Tibial artery (tissue), 4 donors: Measurements from ENCODE around the gene LRRC53.

ENCODE experiments used
- DNase-seq, 2 donors: peaks; one replicate each; pipeline ENCODE4 v3.0.0-alpha.2; 2019
- H3K27ac ChIP-seq, 2 donors: fragments of 200-600 bp; sonication (generic) in 1 of 2; 1 replicate in 1 of 2; 2 replicates in 1 of 2; pipeline ENCODE4 v1.5.1; 2018 to 2019; ENCODE audit warnings: mild to moderate bottlenecking in 1 of 2
- H3K27me3 ChIP-seq, 2 donors: fragments of 200-600 bp; sonication (generic) in 1 of 2; one replicate each; pipeline versions ENCODE4 v1.5.1 to v1.6.0; 2016 to 2019
- H3K36me3 ChIP-seq, 3 donors: fragments of 200-600 bp; sonication (generic) in 2 of 3; one replicate each; pipeline ENCODE4 v1.5.1; 2016 to 2019; ENCODE audit warnings: mild to moderate bottlenecking in 2 of 3
- H3K4me1 ChIP-seq, 4 donors: fragments of 200-600 bp; sonication (generic) in 2 of 4; 1 replicate in 3 of 4; 2 replicates in 1 of 4; pipeline ENCODE4 v1.5.1; 2016 to 2019
- H3K4me3 ChIP-seq, 2 donors: fragments of 200-600 bp; sonication (generic) in 1 of 2; 1 replicate in 1 of 2; 2 replicates in 1 of 2; pipeline ENCODE4 v1.5.1; 2018 to 2019; ENCODE audit warnings: mild to moderate bottlenecking in 2 of 2
- H3K9me3 ChIP-seq, 3 donors: fragments of 200-600 bp; sonication (generic) in 1 of 3; one replicate each; pipeline ENCODE4 v1.5.1; 2016 to 2019
- intact Hi-C: fragments of 100-400 bp; cut with DNase I; formaldehyde crosslinking; loops from one replicate; pipeline ENCODE4 v1.15.0; 2023; ENCODE audit warnings: low total_unique reads
- TF ChIP-seq, protein P1 (sequence below), 2 experiments: fragments of 200-600 bp in 1 of 2; fragments of 450-650 bp in 1 of 2; IDR thresholded peaks; one replicate each; pipeline ENCODE4 v1.5.1; 2017 to 2019; ENCODE audit warnings: antibody characterized with exemption in 2 of 2, mild to moderate bottlenecking in 1 of 2, moderate library complexity in 1 of 2

LRRC53 gene

DNA sequence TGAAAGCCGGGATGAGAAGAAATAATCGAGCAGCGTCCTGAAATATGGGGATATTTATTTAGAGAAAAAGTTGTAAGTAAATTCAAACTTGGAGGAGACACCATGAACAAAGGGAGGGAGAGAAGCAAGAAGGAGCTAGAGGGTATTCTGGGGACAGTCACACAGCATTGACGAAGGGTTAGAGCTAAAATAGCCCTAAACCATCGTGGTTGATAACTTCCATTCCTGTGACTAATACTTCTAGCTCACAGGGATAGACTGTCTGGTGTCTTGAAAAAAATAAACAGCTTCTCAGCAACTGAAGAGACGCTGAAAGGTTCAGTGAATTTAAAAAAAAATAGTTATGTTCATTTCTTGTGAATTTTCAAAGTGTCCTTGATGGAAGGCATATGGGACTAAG lies 86.7 kb downstream of the LRRC53 start:
- no peaks in the 10 kb centered on the region for H3K9me3 ChIP-seq

DNA sequence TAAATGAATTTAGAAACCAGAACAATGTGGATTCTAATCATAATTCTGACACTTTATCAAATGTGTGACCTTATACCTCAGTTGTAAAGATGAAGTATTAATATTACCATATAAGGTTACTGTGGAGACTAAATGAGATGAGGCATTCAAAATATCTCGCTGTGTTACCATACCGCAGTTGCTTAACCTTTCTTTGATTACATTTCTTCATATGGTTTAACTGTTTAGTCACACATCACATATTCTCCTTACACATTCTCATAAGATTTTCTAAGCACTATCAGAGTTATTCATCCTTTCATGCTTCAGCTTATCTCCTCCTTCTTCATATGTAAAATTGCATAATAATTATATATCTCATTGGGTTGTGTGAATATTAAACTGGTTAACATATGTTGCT lies 88.9 kb downstream of the LRRC53 start:
- intact Hi-C loops, result no loop called here
- no peak for DNase-seq
- TF ChIP-seq, protein P1, sequence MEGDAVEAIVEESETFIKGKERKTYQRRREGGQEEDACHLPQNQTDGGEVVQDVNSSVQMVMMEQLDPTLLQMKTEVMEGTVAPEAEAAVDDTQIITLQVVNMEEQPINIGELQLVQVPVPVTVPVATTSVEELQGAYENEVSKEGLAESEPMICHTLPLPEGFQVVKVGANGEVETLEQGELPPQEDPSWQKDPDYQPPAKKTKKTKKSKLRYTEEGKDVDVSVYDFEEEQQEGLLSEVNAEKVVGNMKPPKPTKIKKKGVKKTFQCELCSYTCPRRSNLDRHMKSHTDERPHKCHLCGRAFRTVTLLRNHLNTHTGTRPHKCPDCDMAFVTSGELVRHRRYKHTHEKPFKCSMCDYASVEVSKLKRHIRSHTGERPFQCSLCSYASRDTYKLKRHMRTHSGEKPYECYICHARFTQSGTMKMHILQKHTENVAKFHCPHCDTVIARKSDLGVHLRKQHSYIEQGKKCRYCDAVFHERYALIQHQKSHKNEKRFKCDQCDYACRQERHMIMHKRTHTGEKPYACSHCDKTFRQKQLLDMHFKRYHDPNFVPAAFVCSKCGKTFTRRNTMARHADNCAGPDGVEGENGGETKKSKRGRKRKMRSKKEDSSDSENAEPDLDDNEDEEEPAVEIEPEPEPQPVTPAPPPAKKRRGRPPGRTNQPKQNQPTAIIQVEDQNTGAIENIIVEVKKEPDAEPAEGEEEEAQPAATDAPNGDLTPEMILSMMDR (IDR thresholded peaks at IDR 0.05), result no peak
- Histone ChIP-seq H3K4me3 (no peak overlapping the region), H3K4me1 (peaks cover 0 to 18% (median 0%) of the 10 kb centered on the region in 4 donors), H3K27ac (no peak overlapping the region), H3K36me3 (no peaks in the 10 kb centered on the region), H3K27me3 (no peaks in the 10 kb centered on the region), H3K9me3 (no peaks in the 10 kb centered on the region)

More for the DNA sequence above, 86.7 kb downstream of the LRRC53 start:
- Histone ChIP-seq H3K4me1 (peaks cover 0 to 18% (median 0%) of the 10 kb centered on the region in 4 donors), H3K36me3 (no peaks in the 10 kb centered on the region), H3K27me3 (no peaks in the 10 kb centered on the region), H3K4me3 (peak overlapping the region in 1 of 2 donors; percentile 4), H3K27ac (peak overlapping the region in 1 of 2 donors; percentile 28)
- intact Hi-C loops, result no loop called here
- no peak for DNase-seq
- TF ChIP-seq, protein P1 (IDR thresholded peaks at IDR 0.05), result no peak

DNA sequence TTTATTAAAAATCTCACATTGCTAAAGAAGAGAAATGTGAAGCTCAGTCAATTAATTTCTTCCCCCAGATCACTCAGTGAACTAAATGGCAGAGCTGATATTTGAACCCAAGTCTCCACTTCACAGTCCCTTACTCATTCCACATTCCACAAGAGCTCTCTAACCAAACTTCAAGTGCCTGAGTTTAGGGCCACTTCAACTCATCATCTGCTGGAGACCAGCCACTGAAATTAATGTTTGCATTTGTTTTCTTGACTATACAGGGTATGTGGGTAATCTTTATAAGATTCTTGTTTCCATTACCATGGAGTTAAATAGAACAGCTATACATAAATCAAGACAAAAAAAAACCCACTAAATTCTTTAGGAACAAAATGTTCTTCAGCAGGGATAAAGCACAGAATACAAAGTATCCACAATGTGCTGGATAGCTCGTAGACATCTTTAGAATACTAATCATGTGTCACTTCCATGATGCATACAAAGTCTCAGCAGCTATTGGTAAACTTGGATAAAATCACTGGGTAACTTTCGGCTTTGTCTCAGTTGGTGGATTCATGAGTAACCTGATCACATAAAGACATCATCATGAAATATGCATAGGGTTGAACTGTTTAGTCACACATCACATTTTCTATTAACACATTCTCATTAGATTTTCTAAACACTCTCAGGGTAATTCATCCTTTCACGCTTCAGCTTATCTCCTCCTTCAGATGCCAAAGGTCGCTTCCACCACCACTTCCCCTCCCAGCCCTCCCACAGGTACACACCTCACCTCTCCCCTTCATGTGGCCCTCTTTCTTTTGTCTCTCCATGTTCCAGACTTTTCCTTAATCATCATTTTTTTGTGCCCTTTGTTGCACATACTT lies 89.8 kb downstream of the LRRC53 start:
- no peak for DNase-seq
- H3K9me3 ChIP-seq, result no peaks in the 10 kb centered on the region
- TF ChIP-seq, protein P1 (IDR thresholded peaks at IDR 0.05), result no peak
- no peak overlapping the region for H3K27ac ChIP-seq
- no peaks in the 10 kb centered on the region for H3K36me3 ChIP-seq
- H3K4me1 ChIP-seq, result peaks cover 0 to 18% (median 0%) of the 10 kb centered on the region in 4 donors
- no peaks in the 10 kb centered on the region for H3K27me3 ChIP-seq
- intact Hi-C loops, result no loop called here
- no peak overlapping the region for H3K4me3 ChIP-seq

DNA sequence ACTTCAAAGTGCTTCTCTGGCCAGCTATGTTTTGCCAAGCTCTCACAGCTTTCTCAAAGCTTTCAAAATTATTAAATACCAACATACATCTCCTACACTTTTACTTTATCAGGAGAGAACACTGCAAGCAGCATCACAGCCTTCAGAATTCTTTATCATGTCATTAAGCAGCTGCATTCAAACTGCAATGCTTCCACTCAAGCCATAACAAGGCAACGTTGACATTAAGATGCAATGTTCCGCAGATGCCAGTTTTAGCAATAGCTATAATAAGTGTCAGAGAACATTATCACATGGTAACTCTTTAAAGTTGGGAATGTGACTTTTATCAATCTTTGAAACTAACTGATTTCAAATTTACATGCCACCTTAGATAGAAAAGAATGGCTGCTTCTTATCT lies 91.9 kb downstream of the LRRC53 start:
- Histone ChIP-seq H3K4me1 (peaks cover 0 to 4% (median 0%) of the 10 kb centered on the region in 4 donors), H3K27ac (no peak overlapping the region), H3K36me3 (no peaks in the 10 kb centered on the region), H3K4me3 (no peak overlapping the region), H3K9me3 (no peaks in the 10 kb centered on the region), H3K27me3 (no peaks in the 10 kb centered on the region)
- intact Hi-C loops, result no loop called here
- TF ChIP-seq, protein P1 (IDR thresholded peaks at IDR 0.05), result no peak
- no peak for DNase-seq
